Endothelial cell of umbilical vein (primary cell): ENCODE measurements around the gene HOOK2. TPM values are rescaled to one million over a fixed set of nuclear protein-coding genes. Genes with fewer than 3 reads are reported as not detected.

ENCODE experiments used
- BruUV-seq: library from RNA; stranded (reverse); fragments of 400-500 nt; replicated peaks from 2 replicates; lab custom pipeline; 2021; lab: Mats Ljungman, UMichigan
- CTCF ChIA-PET: fragments of 300-600, 350-600 bp; sonication (Branson Sonifier 250); formaldehyde crosslinking; loops from one replicate; lab custom pipeline; 2021; ENCODE audit warnings: antibody characterized with exemption, inconsistent platforms; lab: Charles Lee
- POLR2A ChIA-PET: fragments of 300-600, 350-600 bp; sonication (Branson Sonifier 250); formaldehyde crosslinking; loops from one replicate; lab custom pipeline; 2021; ENCODE audit warnings: antibody characterized with exemption, inconsistent platforms; lab: Charles Lee
- DNase-seq: peaks from one replicate; pipeline ENCODE4 v3.0.0-alpha.2; 2011; ENCODE audit warnings: low read depth, low spot score
- FAIRE-seq: peaks from 2 replicates; lab custom pipeline; 2011; peaks lifted over from hg19 to GRCh38; lab: Jason Lieb, UNC
- H2AFZ ChIP-seq: 2 replicates; pipeline ENCODE4 v1.6.0; 2012; ENCODE audit warnings: low read depth, low read length, control low read depth, inconsistent platforms
- H3K27ac ChIP-seq: 2 replicates; pipeline ENCODE4 v1.5.1; 2011; ENCODE audit warnings: low read depth, mild to moderate bottlenecking, control low read depth, low read length, moderate library complexity; ENCODE audit not compliant: insufficient read depth
- H3K27me3 ChIP-seq, 2 experiments: 2 replicates each; pipeline versions ENCODE4 v1.6.0 to v1.6.1; 2011; ENCODE audit warnings: low read length in 2 of 2, mixed read lengths in 1 of 2; ENCODE audit not compliant: control insufficient read depth in 2 of 2, insufficient read depth in 2 of 2
- H3K36me3 ChIP-seq, 2 experiments: 2 replicates in 1 of 2; 3 replicates in 1 of 2; pipeline ENCODE4 v1.5.1; 2011; ENCODE audit warnings: low read length in 2 of 2, mild to moderate bottlenecking in 1 of 2, moderate library complexity in 1 of 2; ENCODE audit not compliant: control insufficient read depth in 2 of 2, insufficient read depth in 2 of 2; ENCODE audit errors: extremely low read depth in 1 of 2
- H3K4me1 ChIP-seq: 3 replicates; pipeline ENCODE4 v1.5.1; 2011; ENCODE audit warnings: mild to moderate bottlenecking, low read length; ENCODE audit not compliant: control insufficient read depth, insufficient read depth; ENCODE audit errors: extremely low read depth
- H3K4me2 ChIP-seq: 2 replicates; pipeline ENCODE4 v1.6.1; 2011; ENCODE audit warnings: low read length, control low read depth, mixed read lengths; ENCODE audit not compliant: insufficient read depth
- H3K4me3 ChIP-seq, 3 experiments: fragments of 200-600 bp in 1 of 3; sonication (generic), shearing (Covaris generic) in 1 of 3; replicated peaks in 1 of 3; 2 replicates each; pipeline ENCODE4 v1.5.1; 2011 to 2016; ENCODE audit warnings: control low read depth in 3 of 3, low read length in 3 of 3, mild to moderate bottlenecking in 2 of 3, inconsistent platforms in 1 of 3, low read depth in 1 of 3, moderate library complexity in 1 of 3; ENCODE audit not compliant: insufficient read depth in 1 of 3
- H3K79me2 ChIP-seq: 2 replicates; pipeline ENCODE4 v1.6.0; 2012; ENCODE audit warnings: low read length, inconsistent platforms; ENCODE audit not compliant: control insufficient read depth, insufficient read depth
- H3K9ac ChIP-seq: replicated peaks from 2 replicates; pipeline ENCODE3; 2011; ENCODE audit warnings: low read length, control low read depth; ENCODE audit not compliant: insufficient read depth; ENCODE audit errors: extremely low read depth
- H3K9me1 ChIP-seq: replicated peaks from 3 replicates; pipeline ENCODE4 v1.6.0; 2011; ENCODE audit warnings: mild to moderate bottlenecking, low read length; ENCODE audit not compliant: control insufficient read depth, insufficient read depth; ENCODE audit errors: extremely low read depth
- H3K9me3 ChIP-seq: replicated peaks from 2 replicates; pipeline ENCODE4 v1.5.1; 2012; ENCODE audit warnings: low read length, inconsistent platforms; ENCODE audit not compliant: control insufficient read depth, insufficient read depth
- H4K20me1 ChIP-seq: replicated peaks from 2 replicates; pipeline ENCODE3; 2011; ENCODE audit warnings: mild to moderate bottlenecking, low read length; ENCODE audit not compliant: control insufficient read depth, insufficient read depth; ENCODE audit errors: extremely low read depth
- CTCF ChIP-seq, 2 donors: IDR thresholded peaks; 1 replicate in 1 of 2; 2 replicates in 1 of 2; pipeline ENCODE4 v1.5.1; 2011; ENCODE audit warnings: low read length in 2 of 2, mild to moderate bottlenecking in 2 of 2, moderate library complexity in 2 of 2, control low read depth in 1 of 2, inconsistent platforms in 1 of 2, low read depth in 1 of 2; ENCODE audit not compliant: insufficient read depth in 1 of 2; ENCODE audit errors: extremely low read depth in 1 of 2
- EZH2 ChIP-seq: IDR thresholded peaks from 2 replicates; pipeline ENCODE4 v1.6.1; 2012; ENCODE audit warnings: borderline replicate concordance, low read depth, mild to moderate bottlenecking, moderate library complexity, low read length, inconsistent platforms; ENCODE audit not compliant: severe bottlenecking
- FOS ChIP-seq: IDR thresholded peaks from 2 replicates; pipeline ENCODE4 v1.6.1; 2011; ENCODE audit warnings: mild to moderate bottlenecking, low read length, moderate library complexity, borderline replicate concordance; ENCODE audit not compliant: insufficient read depth
- GATA2 ChIP-seq: IDR thresholded peaks from 2 replicates; pipeline ENCODE4 v1.7.0; 2011; ENCODE audit warnings: low read depth, mild to moderate bottlenecking, moderate library complexity, mixed read lengths, low read length; ENCODE audit not compliant: insufficient read length, insufficient read depth
- JUN ChIP-seq: IDR thresholded peaks from 2 replicates; pipeline ENCODE4 v1.6.1; 2011; ENCODE audit warnings: borderline replicate concordance, low read depth; ENCODE audit not compliant: insufficient read length, insufficient read depth
- MYC ChIP-seq: IDR thresholded peaks from one replicate; pipeline ENCODE4 v1.6.1; 2011; ENCODE audit warnings: mild to moderate bottlenecking, low read depth, low read length
- POLR2A ChIP-seq: IDR thresholded peaks from 2 replicates; pipeline ENCODE4 v1.6.1; 2012; ENCODE audit warnings: low read depth, mild to moderate bottlenecking, control low read depth, low read length
- POLR2AphosphoS5 ChIP-seq: IDR thresholded peaks from 2 replicates; pipeline ENCODE4 v1.6.1; 2012; ENCODE audit warnings: low read depth, mild to moderate bottlenecking, control low read depth, low read length, moderate library complexity; ENCODE audit not compliant: insufficient read depth
- dilution Hi-C: fragments of 300-500 bp; cut with MboI; formaldehyde crosslinking; loops from one replicate; pipeline ENCODE4 v1.15.0; 2019; ENCODE audit warnings: low sequenced_read_pairs; ENCODE audit not compliant: extremely low pct_ligation_motif_present
- intact Hi-C: fragments of 100-400 bp; cut with micrococcal nuclease; formaldehyde crosslinking; loops from one replicate; pipeline ENCODE4 v1.10.0; 2022
- polyA plus RNA-seq, 4 experiments: library from polyadenylated mRNA; depleted of rRNA in 3 of 4; stranded (reverse) in 3 of 4; unstranded in 1 of 4; fragments of >200 nt; gene quantifications; 2 replicates each; pipeline versions ENCODE4 v1.2.1 to v1.2.3, GENCODE V29; 2011 to 2012; ENCODE audit warnings: missing spikeins in 1 of 4
- total RNA-seq: library from RNA; stranded (reverse); gene quantifications from 2 replicates; pipeline ENCODE4 v1.2.3, GENCODE V29; 2021
- TF ChIP-seq, protein P1 (sequence below): IDR thresholded peaks from 2 replicates; pipeline ENCODE4 v1.6.1; 2011; ENCODE audit not compliant: insufficient read depth, insufficient read length

The HOOK2 gene
- total and polyA plus RNA-seq, 2 donors (not counting 3 experiments of a cell fraction or from before 2014, with no cell fraction given) = 8.0 to 17.3 TPM

- no peak for FAIRE-seq
Observed at GRCh38 chr19:12720851-12721655, 54.3 kb downstream of the HOOK2 start.

More at GRCh38 chr19:12720851-12721655, 54.3 kb downstream of the HOOK2 start:
- TF ChIP-seq EZH2 (no peak), CTCF (IDR thresholded peaks at IDR 0.05; ENCODE audit: extremely low read depth in 1 of 2, insufficient read depth in 1 of 2, low read depth in 1 of 2, low read length in 2 of 2) (no peak), POLR2AphosphoS5 (peak; percentile 39), MYC (no peak), GATA2 (no peak), JUN (no peak), FOS (no peak), POLR2A (peak; percentile 38)
- TF ChIP-seq, protein P1, sequence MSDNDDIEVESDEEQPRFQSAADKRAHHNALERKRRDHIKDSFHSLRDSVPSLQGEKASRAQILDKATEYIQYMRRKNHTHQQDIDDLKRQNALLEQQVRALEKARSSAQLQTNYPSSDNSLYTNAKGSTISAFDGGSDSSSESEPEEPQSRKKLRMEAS = no peak
- Histone ChIP-seq H3K36me3 (peaks cover 5 to 12% of the 10 kb centered on the region in 2 experiments), H3K4me3 (peak overlapping the region; percentile 62 to 90 (median 88)), H3K4me1 (peaks cover 10% of the 10 kb centered on the region), H4K20me1 (no peaks in the 10 kb centered on the region), H3K9me3 (no peaks in the 10 kb centered on the region), H3K27me3 (no peaks in the 10 kb centered on the region), H3K4me2 (peak overlapping the region; percentile 81), H3K79me2 (peaks cover 66% of the 10 kb centered on the region), H3K9ac (peak overlapping the region; percentile 78), H3K9me1 (no peaks in the 10 kb centered on the region), H2AFZ (no peak overlapping the region), H3K27ac (peak overlapping the region; percentile 57)
- BruUV-seq = no TSS peak
- POLR2A ChIA-PET = interaction anchor here (0.6 to 3.2 kb wide), 3 partner anchors 13 to 71 kb away, joined by 5 to 14 read pairs (median 6); partner anchors contain the start of genes JUNB and TRIR
- CTCF ChIA-PET = interaction anchor here (0.9 to 4.5 kb wide), 9 partner anchors 10 to 127 kb away, joined by 3 to 38 read pairs (median 5); no protein-coding TSS in a partner anchor
- dilution Hi-C loops (no loop called here), intact Hi-C loops (loop anchor here (5.0 kb wide), 1 partner anchor 376 kb away; no protein-coding TSS in a partner anchor)
- DNase-seq = no peak
